IPS DF 19.7 (cell line): ENCODE results near the gene MEX3A.
"Not testable (repeated sequence)": the region's sequence is repeated elsewhere in the genome, so short reads cannot be mapped to it uniquely, and the experiment has no call there.

Source experiments
- DNase-seq: peaks from one replicate; pipeline ENCODE4 v3.0.0-alpha.2; 2013; ENCODE audit warnings: low read depth, low spot score

Gene MEX3A, protein sequence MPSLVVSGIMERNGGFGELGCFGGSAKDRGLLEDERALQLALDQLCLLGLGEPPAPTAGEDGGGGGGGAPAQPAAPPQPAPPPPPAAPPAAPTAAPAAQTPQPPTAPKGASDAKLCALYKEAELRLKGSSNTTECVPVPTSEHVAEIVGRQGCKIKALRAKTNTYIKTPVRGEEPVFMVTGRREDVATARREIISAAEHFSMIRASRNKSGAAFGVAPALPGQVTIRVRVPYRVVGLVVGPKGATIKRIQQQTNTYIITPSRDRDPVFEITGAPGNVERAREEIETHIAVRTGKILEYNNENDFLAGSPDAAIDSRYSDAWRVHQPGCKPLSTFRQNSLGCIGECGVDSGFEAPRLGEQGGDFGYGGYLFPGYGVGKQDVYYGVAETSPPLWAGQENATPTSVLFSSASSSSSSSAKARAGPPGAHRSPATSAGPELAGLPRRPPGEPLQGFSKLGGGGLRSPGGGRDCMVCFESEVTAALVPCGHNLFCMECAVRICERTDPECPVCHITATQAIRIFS

DNA sequence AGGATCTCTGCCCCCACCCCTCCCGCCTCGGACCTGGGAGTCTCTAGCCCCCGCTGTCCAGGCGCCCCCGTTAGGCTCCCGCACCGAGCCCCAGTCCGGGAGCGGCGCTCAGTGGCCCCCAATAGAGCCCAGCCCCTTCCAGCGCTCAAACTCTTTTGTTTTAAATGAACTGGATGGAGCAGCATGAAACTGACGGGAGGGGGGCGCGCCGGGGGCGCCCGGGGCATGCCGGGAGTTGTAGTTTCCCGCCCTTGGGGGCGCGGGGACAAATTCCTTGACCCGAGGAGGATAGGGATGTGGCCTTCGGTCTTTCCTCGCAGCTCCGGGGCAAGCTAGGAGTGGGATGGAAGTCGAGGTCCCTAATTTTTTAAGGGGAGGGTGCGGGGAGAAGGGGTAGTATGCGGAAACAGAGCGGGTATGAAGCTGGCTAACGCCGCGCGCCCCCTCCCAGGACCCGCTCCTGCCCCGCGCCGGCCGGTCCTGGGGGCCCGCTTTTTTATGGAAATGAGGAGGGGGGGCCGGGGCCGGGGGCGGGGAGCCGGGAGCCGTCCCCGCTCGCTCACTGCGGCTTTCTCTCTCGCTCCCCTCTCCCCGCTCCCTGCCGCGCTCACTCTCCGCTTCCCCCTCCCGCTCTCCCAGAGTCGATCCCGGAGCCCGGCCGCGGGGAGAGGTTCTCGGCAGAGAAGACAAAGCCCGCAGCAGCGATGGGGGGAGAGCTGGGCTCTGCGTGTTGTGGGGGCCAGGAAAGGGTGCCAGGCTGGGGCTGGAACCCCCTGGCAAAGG, at the start of gene MEX3A:
Gene MEX3A, minus strand, starts transcription at position 157 of the 783 bp plus-strand sequence. CDS start 467 bp downstream, outside the sequence.
- DNase-seq: peak; percentile 99

DNA sequence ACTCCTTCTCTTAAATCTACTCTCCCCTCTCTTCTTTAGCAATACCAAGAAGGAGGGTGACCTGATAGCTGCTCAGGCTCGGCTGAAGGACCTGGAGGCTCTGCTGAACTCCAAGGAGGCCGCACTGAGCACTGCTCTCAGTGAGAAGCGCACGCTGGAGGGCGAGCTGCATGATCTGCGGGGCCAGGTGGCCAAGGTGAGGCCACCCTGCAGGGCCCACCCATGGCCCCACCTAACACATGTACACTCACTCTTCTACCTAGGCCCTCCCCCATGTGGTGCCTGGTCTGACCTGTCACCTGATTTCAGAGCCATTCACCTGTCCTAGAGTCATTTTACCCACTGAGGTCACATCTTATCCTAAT, 48.3 kb upstream of the MEX3A start:
- no peak for DNase-seq

DNA sequence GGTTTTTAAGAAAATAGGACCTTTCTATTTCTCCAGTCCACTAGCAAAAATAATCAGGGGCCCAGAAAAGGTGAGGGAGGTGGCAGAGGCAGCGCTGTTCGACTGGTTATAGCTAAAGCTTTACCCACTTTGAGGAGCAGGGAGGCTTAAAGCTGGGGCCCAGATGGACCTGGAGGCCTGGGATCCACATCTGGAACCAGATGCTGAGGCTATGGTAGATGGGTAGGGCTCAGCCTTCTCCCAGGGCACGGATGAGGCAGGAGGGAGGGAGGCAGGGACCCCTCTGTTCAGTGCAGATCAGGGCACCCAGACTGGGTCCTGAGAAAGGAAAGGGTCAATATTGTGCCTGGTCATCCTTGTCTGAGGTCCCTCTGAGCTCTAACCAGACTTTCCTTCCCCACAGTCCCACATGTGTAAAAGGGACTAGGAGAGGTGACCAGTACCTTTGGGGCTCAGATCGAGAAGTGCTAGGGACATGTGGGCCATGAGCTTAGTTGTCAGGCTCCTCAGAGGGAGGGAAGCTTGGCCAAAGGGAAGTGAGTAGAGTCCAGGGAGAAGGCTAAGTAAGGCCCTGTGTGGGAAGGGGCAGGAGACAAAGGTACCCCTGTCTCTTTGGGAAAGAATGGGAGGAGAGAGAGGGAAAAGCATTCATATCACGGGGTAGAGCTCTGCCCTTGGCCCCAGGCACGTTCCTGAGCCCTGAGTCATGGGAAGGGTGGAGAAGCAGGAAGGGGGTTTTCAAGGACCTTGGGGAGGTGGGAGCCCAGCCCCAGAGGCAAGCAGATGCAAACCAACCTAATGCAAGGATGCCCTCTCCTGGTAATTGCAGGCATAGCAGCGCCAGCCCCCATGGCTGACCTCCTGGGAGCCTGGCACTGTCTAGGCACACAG, 47.7 kb upstream of the MEX3A start:
- peak; percentile 95 for DNase-seq

DNA sequence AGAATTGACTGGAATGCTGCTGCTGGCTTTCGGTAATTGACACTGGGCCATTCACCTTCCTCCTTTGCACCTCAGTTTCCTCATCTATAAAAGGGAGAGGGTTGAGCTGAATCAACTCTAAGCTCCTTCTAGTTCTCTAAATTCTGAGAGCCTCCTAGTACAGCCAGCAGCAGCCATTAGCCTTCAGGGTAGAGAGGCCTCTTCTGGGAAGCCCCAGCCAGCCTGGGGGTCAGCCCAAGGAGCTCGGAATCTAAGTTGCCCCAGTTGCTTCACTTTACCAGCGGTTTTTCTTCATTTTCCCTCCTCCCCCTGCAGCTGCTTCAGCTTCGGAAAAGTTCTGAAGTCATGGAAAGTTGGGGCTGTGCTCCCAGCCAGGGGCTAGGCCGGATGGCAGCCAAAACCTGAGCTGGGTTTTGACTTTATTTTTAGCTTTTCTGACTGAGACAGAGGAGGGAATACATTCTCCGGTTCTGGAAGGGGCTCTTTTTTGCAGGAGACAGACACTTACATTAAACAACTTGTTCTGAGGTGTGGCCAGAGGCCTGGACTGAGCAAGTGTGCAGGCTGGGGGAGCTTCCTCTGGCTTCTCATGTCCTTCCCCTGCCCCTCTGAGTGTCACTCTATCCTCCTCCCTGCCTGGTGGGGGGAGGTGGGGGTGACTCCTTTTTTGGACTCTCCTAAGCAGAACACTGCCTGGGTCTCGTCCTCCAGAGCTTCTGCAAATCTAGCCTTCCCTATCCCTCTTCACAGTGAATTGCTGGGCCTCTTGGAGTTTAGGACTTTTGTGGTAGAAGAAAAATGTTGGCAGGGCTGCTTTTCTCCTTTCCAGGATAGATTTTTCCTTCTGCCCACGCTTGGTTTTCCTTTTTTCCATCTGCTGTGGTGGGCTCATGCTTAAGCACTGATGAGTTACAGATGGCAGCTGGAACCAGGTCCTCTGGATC, 46.7 kb upstream of the MEX3A start:
- DNase-seq: no peak

DNA sequence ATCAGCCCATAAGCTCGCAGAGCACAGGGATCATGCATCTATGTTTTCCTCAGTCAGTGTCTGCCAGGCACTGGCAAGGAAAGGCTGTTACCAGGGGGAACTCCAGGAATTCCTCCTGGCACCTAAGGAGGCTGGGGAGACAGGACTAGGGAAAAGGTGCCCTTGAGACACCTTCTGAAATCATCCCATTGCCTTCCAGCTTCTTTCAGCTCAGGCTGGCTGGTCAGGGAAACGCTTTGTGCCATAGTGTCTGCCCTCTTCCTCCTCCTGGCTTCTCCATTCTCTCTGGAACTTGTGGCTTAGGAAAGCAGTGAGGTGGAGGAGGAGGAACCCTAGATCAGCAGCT, 46.0 kb upstream of the MEX3A start:
- no peak for DNase-seq

DNA sequence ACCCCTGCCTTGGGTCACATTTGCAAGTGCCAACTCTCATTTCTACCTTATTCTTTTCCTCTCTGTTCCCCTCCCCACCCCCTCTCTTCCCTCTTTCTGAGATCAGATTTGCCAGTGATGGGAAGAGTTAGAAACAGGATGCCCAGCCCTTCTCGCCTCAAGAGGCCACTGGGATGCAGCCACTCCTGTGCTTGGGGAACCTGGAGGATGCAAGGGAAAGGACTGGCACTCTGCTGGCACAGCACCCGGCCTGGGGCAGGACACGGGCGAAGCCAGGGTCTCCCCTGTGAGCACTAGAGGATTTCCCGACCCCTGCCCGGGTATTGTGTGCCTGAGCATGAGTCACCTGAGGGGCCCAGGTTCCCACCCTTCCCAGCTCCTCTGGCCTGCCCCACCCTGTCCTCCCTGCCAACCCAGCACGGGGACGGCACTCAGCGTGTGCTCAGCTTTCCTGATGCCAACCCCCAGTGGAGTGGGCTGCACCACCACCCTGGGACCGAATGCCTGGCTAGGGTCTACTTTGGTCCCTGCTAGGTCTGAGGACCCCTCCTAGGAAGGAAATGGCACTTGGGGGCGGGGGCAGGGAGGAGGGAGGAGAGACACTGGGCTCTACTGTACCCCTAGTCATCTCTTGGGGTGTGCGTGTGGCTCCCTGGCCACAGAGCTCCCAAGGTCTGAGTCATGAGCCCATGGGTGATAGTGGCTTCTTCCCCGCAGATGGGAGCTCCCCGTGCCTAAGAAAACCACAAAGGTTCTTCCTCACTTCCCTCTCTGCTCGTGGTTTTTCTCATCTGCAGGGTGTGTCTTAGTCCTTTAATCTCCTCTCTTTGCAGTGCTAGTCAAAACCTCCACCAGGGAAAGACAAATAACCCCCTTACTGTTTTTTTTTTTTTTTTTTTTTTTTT, 44.6 kb upstream of the MEX3A start:
- no peak for DNase-seq

DNA sequence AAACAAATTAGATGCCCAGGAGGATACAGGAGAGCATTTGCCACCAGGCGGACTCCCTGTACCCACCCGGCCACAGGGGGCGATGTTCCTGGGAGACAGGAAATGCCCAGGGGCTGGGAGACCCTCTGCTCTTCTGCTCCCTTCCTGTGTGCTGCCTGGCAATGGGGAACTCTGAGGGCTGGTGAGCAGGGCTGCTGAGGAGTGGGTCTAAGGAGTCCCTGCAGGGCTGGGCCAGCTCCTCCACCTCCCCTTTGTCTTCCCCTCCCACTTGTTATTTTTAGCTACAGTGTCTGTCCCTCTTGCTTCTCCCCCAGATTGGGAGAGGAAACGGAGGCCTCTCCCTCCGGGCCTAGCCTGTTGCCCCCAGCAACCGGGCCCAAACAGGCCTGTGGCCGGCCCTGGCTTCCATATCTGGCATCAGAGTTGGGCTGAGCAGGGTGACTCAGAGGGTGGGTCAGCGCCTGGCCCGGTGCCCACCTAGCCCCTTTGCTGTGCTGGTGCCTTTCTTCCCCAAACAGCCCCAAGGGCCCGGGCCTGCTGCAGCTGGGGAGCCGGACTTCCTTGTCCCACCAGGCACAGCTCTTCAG, 43.9 kb upstream of the MEX3A start:
- DNase-seq: no peak

DNA sequence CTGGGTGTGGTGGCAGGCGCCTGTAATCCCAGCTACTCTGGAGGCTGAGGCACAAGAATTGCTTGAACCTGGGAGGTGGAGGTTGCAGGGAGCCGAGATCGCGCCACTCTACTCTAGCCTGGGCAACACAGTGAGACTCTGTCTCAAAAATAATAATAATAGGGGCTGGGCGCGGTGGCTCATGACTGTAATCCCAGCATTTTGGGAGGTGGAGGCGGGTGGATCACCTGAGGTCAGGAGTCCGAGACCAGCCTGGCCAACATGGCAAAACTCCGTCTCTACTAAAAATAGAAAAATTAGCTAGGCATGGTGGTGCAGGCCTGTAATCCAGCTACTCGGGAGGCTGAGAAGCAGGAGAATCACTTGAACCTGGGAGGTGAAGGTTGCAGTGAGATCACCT, 43.3 kb upstream of the MEX3A start:
- DNase-seq: not testable (repeated sequence)

DNA sequence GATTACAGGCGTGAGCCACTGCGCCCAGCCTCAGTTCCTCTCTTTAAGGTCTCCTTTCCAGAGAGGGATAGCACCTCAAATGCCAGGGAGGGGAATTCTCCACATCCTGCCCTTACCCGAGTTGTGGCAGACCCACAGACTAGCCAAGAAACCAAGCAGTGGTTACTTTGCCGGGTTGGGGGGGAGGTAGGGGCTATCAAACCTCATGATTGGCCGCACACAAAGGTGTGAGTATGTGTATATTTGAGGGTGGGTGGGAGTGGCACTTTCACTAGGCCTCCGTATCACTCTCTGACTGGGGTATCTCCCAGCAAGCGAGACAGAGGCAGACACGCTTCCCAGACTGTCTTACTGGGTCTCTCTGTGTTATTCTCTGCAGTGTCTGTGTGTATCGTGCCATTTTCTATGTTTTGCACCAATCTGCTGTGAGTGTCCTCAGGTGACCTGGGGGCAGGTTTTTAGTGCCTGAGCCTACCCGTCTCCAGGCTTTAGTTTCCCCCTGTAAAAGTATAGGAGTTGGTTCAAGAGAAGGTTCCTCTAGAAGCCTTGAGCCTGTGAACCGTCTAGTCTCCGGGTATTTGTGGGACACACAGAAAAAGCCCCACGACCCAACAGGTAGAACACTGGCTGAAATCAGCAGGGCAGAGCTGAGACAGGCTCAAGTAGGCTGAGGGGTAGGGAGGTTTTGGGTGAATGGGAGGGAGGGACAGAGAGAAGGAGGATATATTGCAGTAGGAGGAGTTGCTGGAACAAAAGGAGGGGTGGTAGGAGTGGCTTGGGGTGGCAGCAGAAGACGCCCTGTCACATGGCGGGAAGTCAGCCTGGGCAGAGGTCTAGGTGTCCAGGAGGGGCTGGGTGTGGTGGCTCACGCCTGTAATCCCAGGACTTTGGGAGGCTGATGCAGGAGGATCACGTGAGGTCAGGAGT, 42.6 kb upstream of the MEX3A start:
- DNase-seq: no peak

DNA sequence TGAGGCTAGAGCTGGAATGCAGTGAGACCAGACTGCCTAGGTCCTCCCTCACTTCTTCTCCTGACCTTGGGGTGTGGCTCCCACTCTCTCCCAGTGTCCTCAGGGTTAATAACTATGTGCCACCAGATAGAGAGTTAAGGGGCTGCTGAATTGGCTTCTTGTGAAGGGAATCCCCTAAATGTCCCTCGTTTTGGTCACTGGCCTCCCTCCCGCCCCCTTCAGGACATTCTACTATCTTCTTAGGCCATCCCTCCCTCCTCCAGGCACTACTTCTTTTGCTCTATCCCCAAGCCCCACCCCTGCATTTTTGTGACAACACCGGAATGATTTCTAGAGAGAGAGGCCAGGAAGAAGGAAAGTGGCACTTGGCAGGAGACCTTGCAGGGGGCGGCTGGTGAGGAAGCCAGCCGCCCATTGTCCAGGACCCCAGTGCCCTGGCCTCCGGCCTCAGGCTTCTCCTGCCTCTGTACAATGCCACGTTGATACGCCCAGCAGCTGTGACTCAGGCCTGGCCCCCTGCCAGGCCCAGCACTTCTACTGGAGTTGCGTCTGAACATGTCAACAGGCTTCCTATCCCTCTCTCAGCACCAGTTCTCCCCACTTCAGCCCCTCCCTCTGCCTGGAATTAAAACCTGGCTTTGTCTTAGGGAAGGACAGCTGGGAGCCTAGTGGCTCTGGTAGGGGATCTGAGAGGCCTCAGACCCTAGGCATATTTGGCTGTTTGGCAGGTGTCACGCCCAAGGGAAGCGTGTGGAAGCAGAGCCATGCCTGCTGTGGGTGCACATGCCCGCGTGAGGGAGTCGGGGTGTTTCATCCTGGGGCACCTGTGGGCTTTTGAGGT, 41.3 kb upstream of the MEX3A start:
- no peak for DNase-seq

DNA sequence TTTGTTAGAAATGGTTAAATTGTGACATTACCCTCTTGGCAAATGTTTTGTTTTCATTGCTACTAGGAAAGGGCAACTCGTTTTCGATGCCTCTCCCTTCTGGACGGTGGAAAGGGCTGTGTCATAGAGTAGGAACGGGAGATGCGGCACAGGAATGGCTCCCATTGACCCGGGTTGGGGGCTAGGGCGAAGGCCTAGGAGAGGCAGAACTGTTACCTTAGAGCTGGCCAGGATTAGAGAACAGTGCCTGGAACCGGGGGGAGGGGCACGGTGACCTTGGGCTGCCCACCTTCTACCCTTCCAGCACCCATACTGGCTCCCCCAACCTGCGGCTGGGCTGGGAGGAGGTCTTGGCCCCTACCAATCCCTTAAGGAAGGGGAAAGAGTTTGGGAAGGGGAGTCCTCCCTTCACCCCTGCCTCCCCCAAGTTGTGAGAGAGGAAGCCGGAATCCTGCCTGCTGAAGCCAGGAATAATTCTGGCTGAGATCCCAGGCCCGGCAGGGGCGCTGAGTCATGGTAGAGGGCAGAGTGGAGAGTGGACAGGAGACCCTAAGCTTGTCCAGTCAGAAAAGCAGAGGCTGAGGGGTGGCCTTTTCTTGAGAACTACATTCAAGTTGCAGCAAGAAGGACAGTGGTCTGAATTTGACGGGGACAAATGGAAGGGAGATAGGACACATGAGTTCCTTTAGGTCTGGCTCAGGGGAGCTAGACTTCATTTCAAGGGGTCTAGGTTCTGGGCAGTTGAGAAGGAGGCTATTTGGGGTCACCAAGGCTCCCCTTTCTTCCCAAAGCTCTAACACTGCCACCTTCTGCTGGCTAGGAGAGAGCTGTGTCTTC, 40.5 kb upstream of the MEX3A start:
- no peak for DNase-seq

DNA sequence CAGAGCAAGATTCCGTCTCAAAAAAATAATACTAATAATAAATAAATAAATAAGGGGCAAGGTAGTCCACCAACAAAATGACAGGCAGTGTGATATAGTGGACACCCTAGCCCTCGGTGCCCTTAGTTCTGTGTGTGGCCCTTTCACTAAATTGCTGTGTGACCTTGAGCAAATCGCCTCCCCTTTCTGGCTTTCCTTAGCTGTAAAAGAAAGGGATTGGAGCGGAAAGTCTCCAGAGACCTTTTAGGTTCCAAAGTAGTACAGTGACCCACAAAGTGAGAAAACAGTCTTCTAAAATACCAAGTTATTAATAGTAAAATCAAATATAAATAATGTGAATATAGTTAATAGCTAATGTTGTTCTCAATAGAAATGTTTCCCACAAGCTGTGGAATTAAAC, 39.8 kb upstream of the MEX3A start:
- DNase-seq: no peak

DNA sequence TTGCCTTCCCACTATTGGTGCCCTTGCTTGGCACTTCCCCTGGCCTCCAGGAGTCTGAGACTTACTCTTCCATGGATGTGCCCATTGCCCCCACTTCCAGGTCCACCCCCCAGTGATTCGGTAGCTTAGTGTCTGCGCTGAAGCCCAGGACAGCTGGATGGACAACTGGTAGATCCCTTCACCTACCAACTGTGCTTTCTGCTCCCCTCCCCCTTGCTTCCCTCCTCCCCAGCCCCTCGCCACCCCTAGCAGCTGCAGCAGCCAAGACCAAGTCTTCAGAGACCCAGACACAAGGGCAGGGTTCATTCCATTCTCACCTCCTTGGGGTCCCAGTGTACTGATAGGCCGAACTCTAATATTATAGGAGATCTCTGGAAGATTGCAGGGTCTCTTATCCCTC, 39.2 kb upstream of the MEX3A start:
- no peak for DNase-seq

DNA sequence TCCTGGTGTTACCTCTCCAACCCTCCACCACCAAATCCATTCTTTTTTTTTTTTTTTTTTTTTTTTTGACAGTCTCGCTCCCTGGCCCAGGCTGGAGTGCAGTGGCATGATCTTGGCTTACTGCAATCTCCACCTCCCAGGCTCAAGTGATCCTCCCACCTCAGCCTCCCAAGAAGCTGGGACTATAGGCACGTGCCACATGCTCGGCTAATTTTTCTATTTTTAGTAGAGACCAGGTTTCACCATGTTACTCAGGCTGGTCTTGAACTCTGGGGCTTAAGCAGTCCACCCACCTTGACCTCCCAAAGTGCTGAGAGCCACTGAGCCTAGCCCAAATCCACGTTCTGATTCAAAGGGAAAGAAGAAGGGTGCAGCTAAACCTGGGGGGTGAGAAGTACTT, 38.7 kb upstream of the MEX3A start:
- DNase-seq: not testable (repeated sequence)

DNA sequence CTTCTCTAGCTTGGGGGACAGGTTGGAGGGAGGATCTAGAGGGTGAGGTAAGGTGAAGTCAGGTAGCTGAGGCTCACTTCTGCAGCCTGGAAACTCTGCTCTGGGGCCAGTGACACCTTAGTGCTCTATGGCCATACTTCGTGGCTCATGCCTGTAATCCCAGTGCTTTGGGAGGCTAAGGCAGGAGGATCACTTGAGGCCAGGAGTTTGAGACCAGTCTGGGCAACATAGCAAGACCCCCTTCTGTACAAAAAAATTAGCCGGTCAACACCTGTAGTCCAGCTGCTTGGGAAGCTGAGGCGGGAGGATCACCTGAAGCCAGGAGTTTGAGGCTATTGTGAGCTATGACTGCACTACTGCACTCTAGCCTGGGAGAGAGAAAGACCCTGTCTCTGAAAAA, 38.1 kb upstream of the MEX3A start:
- DNase-seq: no peak

DNA sequence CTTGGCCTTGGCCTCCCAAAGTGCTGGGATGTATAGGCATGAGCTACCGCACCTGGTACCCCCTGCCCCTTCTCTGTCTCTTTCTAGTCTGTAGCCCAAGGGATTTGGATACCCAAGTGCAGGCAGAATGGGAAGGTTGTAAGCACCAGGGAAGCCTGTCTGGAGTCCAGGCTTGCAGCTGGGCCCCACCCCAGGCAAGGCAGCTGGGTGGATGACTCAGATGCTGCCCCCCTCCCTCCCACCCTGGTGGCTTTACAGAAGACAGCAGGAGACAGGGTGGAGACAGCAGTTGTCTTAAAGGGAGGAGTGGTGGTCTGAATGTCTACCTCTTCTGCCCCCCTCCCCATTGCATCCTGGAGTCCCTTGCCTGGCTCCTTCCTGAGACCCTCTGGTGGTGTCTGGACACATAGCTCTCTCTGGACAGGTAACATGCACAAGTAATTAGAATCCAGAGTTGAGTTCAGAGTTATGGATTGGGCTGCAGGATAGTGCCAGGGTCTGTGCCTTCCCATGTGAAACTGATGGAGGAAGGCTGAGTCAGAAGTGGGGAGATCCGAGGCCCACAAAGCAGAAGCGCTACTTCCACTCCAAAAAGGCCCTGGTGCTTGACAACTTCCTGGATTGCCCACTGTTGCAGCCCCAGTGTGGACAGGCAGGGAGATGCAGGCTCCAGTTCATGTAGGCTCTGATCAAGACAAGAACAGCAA, 37.4 kb upstream of the MEX3A start:
- no peak for DNase-seq
